IPS-18a (cell line): ENCODE results near the gene MAB21L3.

Experiments
- H3K27ac ChIP-seq: one replicate; pipeline ENCODE4 v1.5.1; 2013; ENCODE audit warnings: low read length
- H3K27me3 ChIP-seq: one replicate; pipeline ENCODE4 v1.6.1; 2013; ENCODE audit warnings: mild to moderate bottlenecking, low read length; ENCODE audit not compliant: control insufficient read depth, insufficient read depth
- H3K36me3 ChIP-seq: one replicate; pipeline ENCODE4 v1.6.1; 2013; ENCODE audit warnings: low read depth, low read length; ENCODE audit not compliant: control insufficient read depth
- H3K4me1 ChIP-seq: one replicate; pipeline ENCODE4 v1.6.1; 2013; ENCODE audit warnings: low read depth, low read length; ENCODE audit not compliant: control insufficient read depth
- H3K4me3 ChIP-seq: one replicate; pipeline ENCODE4 v1.5.1; 2013; ENCODE audit warnings: low read length
- H3K9ac ChIP-seq: one replicate; pipeline ENCODE4 v1.6.1; 2013; ENCODE audit warnings: mild to moderate bottlenecking, low read length, moderate library complexity
- H3K9me3 ChIP-seq: one replicate; pipeline ENCODE4 v1.6.1; 2013; ENCODE audit warnings: low read depth, low read length; ENCODE audit not compliant: control insufficient read depth

Gene MAB21L3

GRCh38 chr1:116127848-116128540 is 16.8 kb downstream of the MAB21L3 start:
- Histone ChIP-seq H3K9ac (no peak overlapping the region), H3K27me3 (no peaks in the 10 kb centered on the region), H3K36me3 (no peaks in the 10 kb centered on the region), H3K9me3 (no peaks in the 10 kb centered on the region), H3K4me1 (no peaks in the 10 kb centered on the region), H3K4me3 (no peak overlapping the region), H3K27ac (no peak overlapping the region)

- Histone ChIP-seq H3K9me3 (no peaks in the 10 kb centered on the region), H3K4me3 (no peak overlapping the region), H3K27me3 (no peaks in the 10 kb centered on the region), H3K36me3 (no peaks in the 10 kb centered on the region), H3K4me1 (no peaks in the 10 kb centered on the region), H3K27ac (no peak overlapping the region), H3K9ac (no peak overlapping the region)
Measured at GRCh38 chr1:116128664-116129063, 17.5 kb downstream of the MAB21L3 start.

GRCh38 chr1:116129537-116129936 is 18.3 kb downstream of the MAB21L3 start:
- H3K36me3 ChIP-seq = no peaks in the 10 kb centered on the region
- no peak overlapping the region for H3K9ac ChIP-seq
- no peak overlapping the region for H3K4me3 ChIP-seq
- H3K4me1 ChIP-seq = no peaks in the 10 kb centered on the region
- no peaks in the 10 kb centered on the region for H3K9me3 ChIP-seq
- no peaks in the 10 kb centered on the region for H3K27me3 ChIP-seq
- H3K27ac ChIP-seq = no peak overlapping the region

GRCh38 chr1:116130356-116130755 is 19.2 kb downstream of the MAB21L3 start:
- H3K27me3 ChIP-seq = no peaks in the 10 kb centered on the region
- no peak overlapping the region for H3K4me3 ChIP-seq
- H3K27ac ChIP-seq = no peak overlapping the region
- no peaks in the 10 kb centered on the region for H3K9me3 ChIP-seq
- H3K9ac ChIP-seq = no peak overlapping the region
- no peaks in the 10 kb centered on the region for H3K4me1 ChIP-seq
- no peaks in the 10 kb centered on the region for H3K36me3 ChIP-seq

GRCh38 chr1:116131170-116131569 is 20.0 kb downstream of the MAB21L3 start:
- H3K9me3 ChIP-seq = no peaks in the 10 kb centered on the region
- H3K27me3 ChIP-seq = no peaks in the 10 kb centered on the region
- H3K9ac ChIP-seq = no peak overlapping the region
- H3K36me3 ChIP-seq = no peaks in the 10 kb centered on the region
- no peaks in the 10 kb centered on the region for H3K4me1 ChIP-seq
- no peak overlapping the region for H3K4me3 ChIP-seq
- H3K27ac ChIP-seq = no peak overlapping the region

GRCh38 chr1:116131866-116132605 is 20.8 kb downstream of the MAB21L3 start:
- H3K27me3 ChIP-seq = no peaks in the 10 kb centered on the region
- no peak overlapping the region for H3K9ac ChIP-seq
- H3K27ac ChIP-seq = no peak overlapping the region
- H3K4me3 ChIP-seq = no peak overlapping the region
- no peaks in the 10 kb centered on the region for H3K36me3 ChIP-seq
- no peaks in the 10 kb centered on the region for H3K9me3 ChIP-seq
- no peaks in the 10 kb centered on the region for H3K4me1 ChIP-seq

GRCh38 chr1:116133696-116134475 is 22.7 kb downstream of the MAB21L3 start:
- Histone ChIP-seq H3K9ac (no peak overlapping the region), H3K36me3 (no peaks in the 10 kb centered on the region), H3K4me1 (no peaks in the 10 kb centered on the region), H3K9me3 (no peaks in the 10 kb centered on the region), H3K27ac (no peak overlapping the region), H3K4me3 (no peak overlapping the region), H3K27me3 (no peaks in the 10 kb centered on the region)

- H3K4me1 ChIP-seq = no peaks in the 10 kb centered on the region
- no peaks in the 10 kb centered on the region for H3K36me3 ChIP-seq
- H3K9me3 ChIP-seq = no peaks in the 10 kb centered on the region
- H3K27ac ChIP-seq = no peak overlapping the region
- no peaks in the 10 kb centered on the region for H3K27me3 ChIP-seq
- no peak overlapping the region for H3K9ac ChIP-seq
- no peak overlapping the region for H3K4me3 ChIP-seq
Measured at GRCh38 chr1:116134476-116134773, 23.2 kb downstream of the MAB21L3 start.

- Histone ChIP-seq H3K9ac (no peak overlapping the region), H3K4me1 (no peaks in the 10 kb centered on the region), H3K4me3 (no peak overlapping the region), H3K27ac (no peak overlapping the region), H3K36me3 (no peaks in the 10 kb centered on the region), H3K9me3 (no peaks in the 10 kb centered on the region), H3K27me3 (no peaks in the 10 kb centered on the region)
Measured at GRCh38 chr1:116138277-116138792, 27.1 kb downstream of the MAB21L3 start.

- no peak overlapping the region for H3K27ac ChIP-seq
- no peaks in the 10 kb centered on the region for H3K27me3 ChIP-seq
- no peak overlapping the region for H3K4me3 ChIP-seq
- H3K9ac ChIP-seq = no peak overlapping the region
- no peaks in the 10 kb centered on the region for H3K4me1 ChIP-seq
- peaks cover 8% of the 10 kb centered on the region for H3K9me3 ChIP-seq
- H3K36me3 ChIP-seq = no peaks in the 10 kb centered on the region
Measured at GRCh38 chr1:116139592-116140134, 28.5 kb downstream of the MAB21L3 start.

GRCh38 chr1:116144151-116144550 is 33.0 kb downstream of the MAB21L3 start:
- Histone ChIP-seq H3K27ac (no peak overlapping the region), H3K36me3 (no peaks in the 10 kb centered on the region), H3K9me3 (peaks cover 13% of the 10 kb centered on the region), H3K9ac (no peak overlapping the region), H3K4me3 (no peak overlapping the region), H3K4me1 (no peaks in the 10 kb centered on the region), H3K27me3 (no peaks in the 10 kb centered on the region)
